ENCODE measurements around the gene PCYT1A. TPM values are rescaled to one million over a fixed set of nuclear protein-coding genes. Genes with fewer than 3 reads are reported as not detected.

PCYT1A gene
- total RNA-seq, 1 donor, result 86.1 TPM

DNA sequence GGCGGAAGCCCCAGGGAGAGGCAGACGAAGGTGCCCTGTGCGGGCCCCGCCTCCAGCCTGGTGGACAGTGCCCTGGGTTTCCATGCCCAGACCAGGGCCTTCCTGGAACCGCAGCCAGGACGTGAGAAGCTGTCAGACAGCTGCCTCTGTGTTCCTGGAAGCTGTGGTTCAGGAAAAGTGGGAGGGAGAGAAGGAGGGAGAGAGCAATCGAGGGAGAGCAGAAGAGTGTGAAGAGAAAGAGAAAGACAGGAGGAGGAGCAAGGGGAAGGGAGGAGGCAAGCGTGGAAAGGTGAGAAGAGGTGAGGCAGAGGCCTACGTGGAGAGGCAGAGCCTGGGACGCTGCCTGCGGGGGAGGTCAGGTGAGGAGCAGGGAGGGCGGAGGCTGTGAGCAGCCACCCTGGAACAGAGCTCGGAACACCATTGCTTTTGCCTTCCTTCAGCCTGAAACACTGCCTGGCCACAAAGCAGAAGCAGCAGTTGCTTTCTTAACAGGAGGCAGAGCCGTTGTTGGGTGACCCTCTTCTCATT, 94.9 kb downstream of the PCYT1A start:
- Histone ChIP-seq H2AFZ (ENCODE audit: low read length) (no peak overlapping the region), H3K9me3 (ENCODE audit: low read depth, low read length) (no peaks in the 10 kb centered on the region), H4K20me1 (ENCODE audit: insufficient read depth, low read length) (no peaks in the 10 kb centered on the region), H3K27me3 (ENCODE audit: insufficient read depth, low read length) (no peaks in the 10 kb centered on the region), H3K27ac (ENCODE audit: low read depth, low read length) (no peak overlapping the region), H3K4me3 (ENCODE audit: insufficient read depth, low read length) (no peak overlapping the region), H3K4me1 (ENCODE audit: insufficient read depth, low read length) (no peaks in the 10 kb centered on the region), H3K36me3 (ENCODE audit: insufficient read depth, low read length) (no peaks in the 10 kb centered on the region), H3K4me2 (ENCODE audit: insufficient read depth, low read length) (no peak overlapping the region), H3K79me2 (ENCODE audit: insufficient read depth, low read length) (no peaks in the 10 kb centered on the region)
- DNase-seq (ENCODE audit: insufficient read length, low spot score, missing footprints), result peak; percentile 77
- TF ChIP-seq, protein P1, sequence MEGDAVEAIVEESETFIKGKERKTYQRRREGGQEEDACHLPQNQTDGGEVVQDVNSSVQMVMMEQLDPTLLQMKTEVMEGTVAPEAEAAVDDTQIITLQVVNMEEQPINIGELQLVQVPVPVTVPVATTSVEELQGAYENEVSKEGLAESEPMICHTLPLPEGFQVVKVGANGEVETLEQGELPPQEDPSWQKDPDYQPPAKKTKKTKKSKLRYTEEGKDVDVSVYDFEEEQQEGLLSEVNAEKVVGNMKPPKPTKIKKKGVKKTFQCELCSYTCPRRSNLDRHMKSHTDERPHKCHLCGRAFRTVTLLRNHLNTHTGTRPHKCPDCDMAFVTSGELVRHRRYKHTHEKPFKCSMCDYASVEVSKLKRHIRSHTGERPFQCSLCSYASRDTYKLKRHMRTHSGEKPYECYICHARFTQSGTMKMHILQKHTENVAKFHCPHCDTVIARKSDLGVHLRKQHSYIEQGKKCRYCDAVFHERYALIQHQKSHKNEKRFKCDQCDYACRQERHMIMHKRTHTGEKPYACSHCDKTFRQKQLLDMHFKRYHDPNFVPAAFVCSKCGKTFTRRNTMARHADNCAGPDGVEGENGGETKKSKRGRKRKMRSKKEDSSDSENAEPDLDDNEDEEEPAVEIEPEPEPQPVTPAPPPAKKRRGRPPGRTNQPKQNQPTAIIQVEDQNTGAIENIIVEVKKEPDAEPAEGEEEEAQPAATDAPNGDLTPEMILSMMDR (IDR thresholded peaks at IDR 0.05; ENCODE audit: extremely low read depth, low read depth, low read length), result no peak

DNA sequence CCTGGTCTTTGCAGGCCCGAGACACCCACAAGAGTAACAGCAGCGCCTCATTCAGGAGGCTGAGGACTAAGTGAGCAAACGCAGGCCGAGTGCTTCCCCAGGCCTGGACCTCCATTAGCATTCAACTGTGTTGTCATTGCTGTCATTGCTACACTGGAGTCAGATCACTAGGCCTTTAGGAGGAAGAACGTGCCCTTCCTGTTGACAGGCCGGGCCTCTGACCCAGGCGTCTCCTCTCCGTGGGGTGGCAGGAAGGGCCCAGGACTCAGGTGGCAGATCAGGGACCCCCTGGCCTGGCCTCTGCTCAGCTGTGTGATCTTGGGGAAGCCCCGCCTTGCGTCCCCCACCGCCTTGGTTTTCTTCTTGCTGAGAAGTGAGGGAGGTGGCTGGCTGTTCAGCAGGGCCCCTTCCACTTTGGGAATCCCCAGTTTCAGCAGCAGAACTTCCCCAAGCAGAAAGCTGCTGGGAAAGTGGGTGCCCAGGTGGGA, 95.4 kb downstream of the PCYT1A start:
- no peaks in the 10 kb centered on the region for H3K79me2 ChIP-seq (ENCODE audit: insufficient read depth, low read length)
- H3K4me1 ChIP-seq (ENCODE audit: insufficient read depth, low read length), result no peaks in the 10 kb centered on the region
- no peaks in the 10 kb centered on the region for H3K9me3 ChIP-seq (ENCODE audit: low read depth, low read length)
- DNase-seq (ENCODE audit: insufficient read length, low spot score, missing footprints), result peak; percentile 55
- no peak overlapping the region for H3K4me3 ChIP-seq (ENCODE audit: insufficient read depth, low read length)
- no peak overlapping the region for H3K4me2 ChIP-seq (ENCODE audit: insufficient read depth, low read length)
- no peak overlapping the region for H2AFZ ChIP-seq (ENCODE audit: low read length)
- TF ChIP-seq, protein P1 (IDR thresholded peaks at IDR 0.05; ENCODE audit: extremely low read depth, low read depth, low read length), result no peak
- no peak overlapping the region for H3K27ac ChIP-seq (ENCODE audit: low read depth, low read length)
- H3K36me3 ChIP-seq (ENCODE audit: insufficient read depth, low read length), result no peaks in the 10 kb centered on the region
- no peaks in the 10 kb centered on the region for H4K20me1 ChIP-seq (ENCODE audit: insufficient read depth, low read length)
- no peaks in the 10 kb centered on the region for H3K27me3 ChIP-seq (ENCODE audit: insufficient read depth, low read length)

DNA sequence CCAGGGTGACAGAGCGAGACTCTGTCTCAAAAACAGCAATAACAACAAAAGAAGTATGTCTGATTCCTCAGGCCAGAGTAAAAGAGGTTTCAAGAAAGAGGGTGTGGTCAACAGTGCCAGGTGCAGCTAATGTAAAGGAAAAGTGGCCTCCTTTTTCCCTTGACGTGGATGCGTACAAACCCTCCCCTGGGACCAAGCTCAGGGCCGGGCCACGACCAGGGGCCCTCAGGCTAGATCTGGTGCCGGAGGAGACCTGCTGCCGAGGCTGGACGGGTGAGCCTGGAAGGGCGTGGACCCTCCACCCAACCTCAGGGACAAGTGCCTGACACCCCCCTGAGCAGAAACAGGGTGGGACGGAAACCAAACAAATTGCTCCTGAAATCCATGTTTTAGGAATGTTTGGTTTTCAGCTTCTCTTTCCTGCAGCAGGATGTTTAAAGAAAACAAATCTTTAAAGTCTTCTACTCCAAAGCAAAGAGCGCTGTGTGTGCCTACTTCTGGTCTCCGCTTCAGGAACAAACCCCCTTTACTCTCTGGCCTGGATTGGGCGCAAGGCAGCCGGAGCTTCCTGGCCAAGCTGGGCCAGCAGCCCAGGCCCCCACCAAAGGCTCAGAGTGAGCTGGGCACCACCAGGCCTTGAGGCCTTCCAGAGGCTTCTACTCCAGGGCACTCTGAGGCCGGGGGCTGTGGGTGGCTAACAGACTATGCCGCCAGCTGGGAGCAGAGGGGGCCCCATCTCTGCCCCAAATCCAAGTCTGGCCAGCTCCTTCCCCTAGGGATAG, 97.8 kb downstream of the PCYT1A start:
- no peaks in the 10 kb centered on the region for H3K27me3 ChIP-seq (ENCODE audit: insufficient read depth, low read length)
- H3K4me2 ChIP-seq (ENCODE audit: insufficient read depth, low read length), result no peak overlapping the region
- no peaks in the 10 kb centered on the region for H3K79me2 ChIP-seq (ENCODE audit: insufficient read depth, low read length)
- no peaks in the 10 kb centered on the region for H3K9me3 ChIP-seq (ENCODE audit: low read depth, low read length)
- no peak overlapping the region for H2AFZ ChIP-seq (ENCODE audit: low read length)
- no peak overlapping the region for H3K4me3 ChIP-seq (ENCODE audit: insufficient read depth, low read length)
- H3K36me3 ChIP-seq (ENCODE audit: insufficient read depth, low read length), result no peaks in the 10 kb centered on the region
- H3K4me1 ChIP-seq (ENCODE audit: insufficient read depth, low read length), result no peaks in the 10 kb centered on the region
- peak; percentile 36 for DNase-seq (ENCODE audit: insufficient read length, low spot score, missing footprints)
- TF ChIP-seq, protein P1 (IDR thresholded peaks at IDR 0.05; ENCODE audit: extremely low read depth, low read depth, low read length), result no peak
- no peak overlapping the region for H3K27ac ChIP-seq (ENCODE audit: low read depth, low read length)
- no peaks in the 10 kb centered on the region for H4K20me1 ChIP-seq (ENCODE audit: insufficient read depth, low read length)

All from osteoblast (primary cell).